Measurements from ENCODE around the gene RPN2. TPM values are rescaled to one million over a fixed set of nuclear protein-coding genes. Genes with fewer than 3 reads are reported as not detected.

RPN2 gene
- total RNA-seq = 210 and 217 TPM in 2 replicates

GRCh38 chr20:37178839-37179682 is at the start of gene RPN2, which contains the start of gene MROH8:
TSS of gene RPN2 (plus strand) at chr20:37179330. CDS start at chr20:37179357, 27 bp downstream.
TSS of gene MROH8 (minus strand) at chr20:37179548.

DNA sequence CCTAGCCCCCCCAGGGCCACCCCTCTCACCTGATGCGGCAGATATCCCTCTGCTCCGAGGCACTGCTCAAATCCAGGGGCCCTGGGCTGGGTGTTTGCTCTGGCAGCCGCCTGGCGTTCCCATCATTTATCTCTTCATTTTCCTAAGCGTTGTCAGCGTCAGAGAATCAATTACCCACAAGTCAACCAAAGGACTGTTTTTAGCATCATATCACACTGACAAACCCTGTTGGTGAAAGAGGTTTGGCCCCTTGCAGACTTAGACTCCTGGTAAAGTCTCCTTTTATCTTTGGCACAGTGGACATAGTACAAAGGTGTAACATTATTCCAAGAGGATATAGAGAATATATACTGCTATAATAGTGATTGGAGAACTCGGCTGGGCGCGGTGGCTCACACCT is 82.6 kb downstream of the RPN2 start, which contains the start of gene GHRH:
Gene GHRH (minus strand): TSS at position 101 of the 400 bp plus-strand sequence. CDS start 4,925 bp downstream, outside the sequence.

Other genes with a start within 250 kb of the RPN2 start
- gene SAMHD1, start 227.6 kb upstream of the RPN2 start, total RNA-seq = 44.3 and 61.3 TPM in 2 replicates
- 6.6 and 10.1 TPM in 2 replicates for gene RBL1, start 83.3 kb upstream of the RPN2 start, total RNA-seq
- gene MROH8, start 218 bp downstream of the RPN2 start, total RNA-seq = 1.6 and 2.8 TPM in 2 replicates
- not detected in 2 replicates for gene GHRH, start 82.5 kb downstream of the RPN2 start, total RNA-seq
- gene MANBAL, start 110.3 kb downstream of the RPN2 start, total RNA-seq = 11.8 and 12.7 TPM in 2 replicates
- gene SRC, start 166.8 kb downstream of the RPN2 start, total RNA-seq = 37.4 and 41.1 TPM in 2 replicates

All from hair follicle dermal papilla cell (primary cell).